DMS 273 (cell line): Measurements from ENCODE around the gene NINJ2.

Experiments used
- DNase-seq: peaks from one replicate; lab custom pipeline; 2025; ENCODE audit not compliant: unreplicated experiment; lab: John Stamatoyannopoulos, UW

Gene NINJ2

GRCh38 chr12:571795-572531, 91.3 kb downstream of the NINJ2 start:
- no peak for DNase-seq

GRCh38 chr12:570921-571794, 92.1 kb downstream of the NINJ2 start:
- DNase-seq: peak; percentile 77

- DNase-seq: peak; percentile 58
These were observed 92.8 kb downstream of the NINJ2 start for GRCh38 chr12:570435-570920.

GRCh38 chr12:569803-570434, 93.3 kb downstream of the NINJ2 start:
- DNase-seq: peak; percentile 90

- DNase-seq: no peak
These were observed 94.1 kb downstream of the NINJ2 start for GRCh38 chr12:569091-569676.

GRCh38 chr12:568486-568885, 94.8 kb downstream of the NINJ2 start:
- DNase-seq: no peak

- no peak for DNase-seq
These were observed 97.6 kb downstream of the NINJ2 start for GRCh38 chr12:565589-566105.

- no peak for DNase-seq
These were observed 98.1 kb downstream of the NINJ2 start for GRCh38 chr12:565161-565560.

GRCh38 chr12:563787-564298, 99.4 kb downstream of the NINJ2 start:
- no peak for DNase-seq

- DNase-seq: no peak
These were observed 99.9 kb downstream of the NINJ2 start for GRCh38 chr12:563250-563781.

- DNase-seq: no peak
These were observed 100.6 kb downstream of the NINJ2 start for GRCh38 chr12:562634-563033.

GRCh38 chr12:561908-562593, 101.2 kb downstream of the NINJ2 start:
- DNase-seq: no peak

- DNase-seq: no peak
These were observed 101.9 kb downstream of the NINJ2 start for GRCh38 chr12:561391-561705.

GRCh38 chr12:560691-561390, 102.4 kb downstream of the NINJ2 start:
- DNase-seq: peak; percentile 23

- DNase-seq: no peak
These were observed 103.3 kb downstream of the NINJ2 start for GRCh38 chr12:559906-560455.

- DNase-seq: no peak
These were observed 103.9 kb downstream of the NINJ2 start for GRCh38 chr12:559208-559905.

- DNase-seq: no peak
These were observed 104.7 kb downstream of the NINJ2 start for GRCh38 chr12:558580-558979.

GRCh38 chr12:556498-556897, 106.7 kb downstream of the NINJ2 start:
- no peak for DNase-seq

GRCh38 chr12:554001-554285, 109.3 kb downstream of the NINJ2 start:
- no peak for DNase-seq
